IMR-90 (cell line): ENCODE measurements around the gene CREB5. TPM values are rescaled to one million over a fixed set of nuclear protein-coding genes. Genes with fewer than 3 reads are reported as not detected.

Source experiments
- ATAC-seq: fragments of 200-7000 bp; cut with Tn5 transposase; 2 replicates; pipeline ENCODE4 v1.9.1; 2020; ENCODE audit warnings: low read depth, mild to moderate bottlenecking, moderate library complexity
- BruUV-seq: library from RNA; stranded (reverse); fragments of 400-500 nt; replicated peaks from 2 replicates; lab custom pipeline; 2021; lab: Mats Ljungman, UMichigan
- CTCF ChIA-PET: fragments of 300-600 bp; formaldehyde crosslinking; extraction: SDS; loops from one replicate; lab custom pipeline; 2021; ENCODE audit warnings: antibody characterized with exemption; lab: Yijun Ruan, JAX
- POLR2A ChIA-PET: fragments of 300-600 bp; sonication (Branson Sonifier 250); formaldehyde crosslinking; loops from one replicate; lab custom pipeline; 2022; ENCODE audit warnings: antibody characterized with exemption; ENCODE audit not compliant: unreplicated experiment; lab: Charles Lee
- DNase-seq: peaks from one replicate; pipeline ENCODE4 v3.0.0; 2013
- H2AFZ ChIP-seq: replicated peaks from 2 replicates; pipeline ENCODE3; 2013; ENCODE audit warnings: low read length, mild to moderate bottlenecking; ENCODE audit not compliant: poor library complexity
- H2AK5ac ChIP-seq: 2 replicates; pipeline ENCODE4 v1.6.1; 2013; ENCODE audit warnings: low read depth, low read length, inconsistent platforms
- H2AK9ac ChIP-seq: replicated peaks from 2 replicates; pipeline ENCODE3; 2013; ENCODE audit warnings: mild to moderate bottlenecking, low read depth, low read length, moderate library complexity; ENCODE audit not compliant: poor library complexity
- H2BK120ac ChIP-seq: 2 replicates; pipeline ENCODE4 v1.6.1; 2013; ENCODE audit warnings: low read depth, low read length, inconsistent platforms
- H2BK15ac ChIP-seq: 3 replicates; pipeline ENCODE4 v1.6.1; 2013; ENCODE audit warnings: low read depth, low read length, inconsistent platforms
- H2BK20ac ChIP-seq: 2 replicates; pipeline ENCODE4 v1.6.1; 2013; ENCODE audit warnings: low read depth, mild to moderate bottlenecking, inconsistent platforms, low read length, moderate library complexity
- H2BK5ac ChIP-seq: 2 replicates; pipeline ENCODE4 v1.6.1; 2013; ENCODE audit warnings: mild to moderate bottlenecking, low read depth, low read length, inconsistent platforms; ENCODE audit not compliant: poor library complexity, severe bottlenecking
- H3K14ac ChIP-seq: replicated peaks from 2 replicates; pipeline ENCODE4 v1.6.1; 2013; ENCODE audit warnings: low read depth, low read length, inconsistent platforms
- H3K18ac ChIP-seq: 2 replicates; pipeline ENCODE4 v1.6.1; 2013; ENCODE audit warnings: low read depth, low read length, control low read depth
- H3K23ac ChIP-seq: 2 replicates; pipeline ENCODE4 v1.6.1; 2013; ENCODE audit warnings: low read depth, low read length, inconsistent platforms
- H3K27ac ChIP-seq: 2 replicates; pipeline ENCODE4 v1.5.1; 2013; ENCODE audit warnings: mild to moderate bottlenecking, control low read depth, low read length; ENCODE audit not compliant: insufficient read depth
- H3K27me3 ChIP-seq: 2 replicates; pipeline ENCODE4 v1.6.1; 2013; ENCODE audit warnings: low read length; ENCODE audit not compliant: control insufficient read depth, insufficient read depth
- H3K36me3 ChIP-seq: 2 replicates; pipeline ENCODE4 v1.6.1; 2013; ENCODE audit warnings: low read length, mixed read lengths; ENCODE audit not compliant: control insufficient read depth, insufficient read depth
- H3K4ac ChIP-seq: 2 replicates; pipeline ENCODE4 v1.6.1; 2013; ENCODE audit warnings: low read depth, low read length, inconsistent platforms
- H3K4me1 ChIP-seq: 2 replicates; pipeline ENCODE4 v1.6.1; 2013; ENCODE audit warnings: low read length, mixed read lengths; ENCODE audit not compliant: control insufficient read depth, insufficient read depth
- H3K4me2 ChIP-seq: 2 replicates; pipeline ENCODE4 v1.6.1; 2013; ENCODE audit warnings: low read depth, mild to moderate bottlenecking, control low read depth, low read length, moderate library complexity
- H3K4me3 ChIP-seq: 2 replicates; pipeline ENCODE4 v1.5.1; 2013; ENCODE audit warnings: low read depth, mild to moderate bottlenecking, control low read depth, low read length, moderate library complexity; ENCODE audit not compliant: insufficient read depth
- H3K56ac ChIP-seq: 2 replicates; pipeline ENCODE4 v1.6.1; 2013; ENCODE audit warnings: low read length, inconsistent platforms; ENCODE audit not compliant: insufficient read depth; ENCODE audit errors: extremely low read depth
- H3K79me1 ChIP-seq, 2 experiments: 2 replicates each; pipeline ENCODE4 v1.6.1; 2013; ENCODE audit warnings: low read length in 2 of 2, inconsistent platforms in 1 of 2, low read depth in 1 of 2
- H3K9ac ChIP-seq: 2 replicates; pipeline ENCODE4 v1.6.1; 2013; ENCODE audit warnings: low read depth, low read length, control low read depth
- H3K9me1 ChIP-seq: 2 replicates; pipeline ENCODE4 v1.6.1; 2013; ENCODE audit warnings: low read length, inconsistent platforms; ENCODE audit not compliant: insufficient read depth
- H3K9me3 ChIP-seq: 2 replicates; pipeline ENCODE4 v1.6.1; 2013; ENCODE audit warnings: low read length; ENCODE audit not compliant: control insufficient read depth, insufficient read depth
- H4K20me1 ChIP-seq: 2 replicates; pipeline ENCODE4 v1.6.1; 2013; ENCODE audit warnings: low read length, inconsistent platforms; ENCODE audit not compliant: insufficient read depth
- H4K5ac ChIP-seq: 2 replicates; pipeline ENCODE4 v1.6.1; 2013; ENCODE audit warnings: mild to moderate bottlenecking, low read depth, low read length, control low read depth
- H4K8ac ChIP-seq, 2 experiments: 2 replicates each; pipeline ENCODE4 v1.6.1; 2013; ENCODE audit warnings: low read depth in 2 of 2, low read length in 2 of 2, control low read depth in 1 of 2, inconsistent platforms in 1 of 2
- H4K91ac ChIP-seq: 2 replicates; pipeline ENCODE4 v1.6.1; 2013; ENCODE audit warnings: low read depth, low read length, inconsistent platforms; ENCODE audit not compliant: insufficient read depth
- FOS ChIP-seq: fragments of 150-350 bp; IDR thresholded peaks from 2 replicates; pipeline ENCODE4 v1.6.1; 2016; ENCODE audit warnings: low read depth, low read length
- MAFK ChIP-seq: IDR thresholded peaks from 2 replicates; pipeline ENCODE4 v1.6.1; 2012; ENCODE audit warnings: low read depth, low read length, improper control_type of control experiment
- USF2 ChIP-seq: fragments of 150-350 bp; IDR thresholded peaks from 2 replicates; pipeline ENCODE4 v1.6.1; 2017; ENCODE audit warnings: mild to moderate bottlenecking, antibody characterized with exemption, low read length, low read depth
- WGBS, 2 experiments: methylation state at CpG; one replicate each; pipeline versions ENCODE4 v1.1.5 to v1.1.7; 2013; ENCODE audit warnings: missing lambda C conversion rate in 2 of 2; ENCODE audit not compliant: insufficient read length in 1 of 2; ENCODE audit errors: extremely low coverage in 2 of 2; 5-methylcytosine and 5-hydroxymethylcytosine counted together
- dilution Hi-C: fragments of 300-500 bp; cut with HindIII; formaldehyde crosslinking; loops from one replicate; pipeline ENCODE4 v1.14.3; 2018; ENCODE audit warnings: low sequenced_read_pairs; ENCODE audit not compliant: unreplicated experiment
- in situ Hi-C: fragments of 300-500 bp; cut with MboI; formaldehyde crosslinking; loops from 3 replicates; pipeline ENCODE4 v1.14.3; 2019; ENCODE audit warnings: low sequenced_read_pairs, inconsistent platforms, mixed read lengths
- intact Hi-C: fragments of 100-400 bp; cut with micrococcal nuclease; formaldehyde crosslinking; loops from 2 replicates; pipeline ENCODE4 v1.10.0; 2022
- polyA plus RNA-seq, 3 experiments: library from polyadenylated mRNA; depleted of rRNA; stranded (reverse); fragments of >200 nt; gene quantifications; 2 replicates each; pipeline ENCODE4 v1.2.3, GENCODE V29; 2012; ENCODE audit warnings: low replicate concordance in 1 of 3
- total RNA-seq: library from RNA; depleted of rRNA; stranded (reverse); fragments of >200 nt; gene quantifications from 2 replicates; pipeline ENCODE4 v1.2.3, GENCODE V29; 2012

CREB5 gene
- total and polyA plus RNA-seq, 2 of the 4 experiments (the other 2 are of a cell fraction), result 7.3 to 13.1 TPM

- no peak overlapping the region for H3K23ac ChIP-seq
- H3K27ac ChIP-seq, result no peak overlapping the region
- H3K4me2 ChIP-seq, result no peak overlapping the region
- H3K4me1 ChIP-seq, result peaks cover 4% of the 10 kb centered on the region
- H3K36me3 ChIP-seq, result no peaks in the 10 kb centered on the region
- WGBS, 2 experiments, result no CpG with 5 or more reads among the region's 2 CpGs
- DNase-seq (peak; percentile 23), ATAC-seq (no peak)
- H2AK9ac ChIP-seq, result no peak overlapping the region
- H3K9ac ChIP-seq, result no peak overlapping the region
- H4K20me1 ChIP-seq, result 0 out of 2 replicates have a peak, but pooled peaks cover 3% of the 10 kb centered on the region
- no peak overlapping the region for H2BK20ac ChIP-seq
- POLR2A ChIA-PET, result no interaction called here
- TF ChIP-seq USF2, result no peak
- 0 out of 2 replicates have a peak, but pooled peaks have one; percentile 1 for TF ChIP-seq MAFK
- no peak for TF ChIP-seq FOS
- in situ Hi-C loops (no loop called here), intact Hi-C loops (no loop called here), dilution Hi-C loops (no loop called here)
- H3K79me1 ChIP-seq, result no peaks in the 10 kb centered on the region
- no peak overlapping the region for H4K5ac ChIP-seq
- no peak overlapping the region for H3K4me3 ChIP-seq
- H2AFZ ChIP-seq, result no peak overlapping the region
- no peaks in the 10 kb centered on the region for H3K27me3 ChIP-seq
- no peak overlapping the region for H3K56ac ChIP-seq
- H4K8ac ChIP-seq, result no peak overlapping the region
- H3K9me3 ChIP-seq, result no peaks in the 10 kb centered on the region
- CTCF ChIA-PET, result no interaction called here
- H3K4ac ChIP-seq, result no peak overlapping the region
- no peak overlapping the region for H2BK5ac ChIP-seq
- no peak overlapping the region for H4K91ac ChIP-seq
- BruUV-seq, result no TSS peak
- no peak overlapping the region for H2BK120ac ChIP-seq
- H2AK5ac ChIP-seq, result no peak overlapping the region
- 0 out of 2 replicates have a peak, but pooled peaks cover 3% of the 10 kb centered on the region for H3K9me1 ChIP-seq
- H3K18ac ChIP-seq, result no peak overlapping the region
- no peak overlapping the region for H2BK15ac ChIP-seq
- no peak overlapping the region for H3K14ac ChIP-seq
Measured at GRCh38 chr7:28749638-28750037, 337.3 kb downstream of the CREB5 start.
